ENCODE results near the gene HIPK4. TPM values are rescaled to one million over a fixed set of nuclear protein-coding genes. Genes with fewer than 3 reads are reported as not detected.

Gene HIPK4
- total RNA-seq, 2 experiments from 2014 or later = not detected

DNA sequence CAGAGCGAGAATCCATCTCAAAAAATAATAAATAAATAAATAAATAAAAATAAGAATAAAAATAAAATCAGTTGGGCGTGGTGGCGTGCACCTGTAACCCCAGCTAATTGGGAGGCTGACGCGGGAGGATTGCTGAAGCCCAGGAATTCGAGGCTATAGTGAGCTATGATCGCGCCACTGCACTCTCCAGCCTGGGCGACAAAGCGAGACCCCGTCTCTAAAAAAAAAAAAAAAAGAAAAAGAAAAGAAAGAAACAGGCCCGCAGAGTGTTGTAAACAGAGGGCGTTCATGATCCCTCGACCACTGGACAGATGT lies 30.4 kb upstream of the HIPK4 start:
- Histone ChIP-seq H2AFZ (ENCODE audit: low read length) (peak overlapping the region; percentile 59; the same call in 1 of the 2 replicates), H3K9me2 (ENCODE audit: insufficient read depth, low read length) (no peaks in the 10 kb centered on the region), H3K79me2 (ENCODE audit: insufficient read depth, low read depth, low read length) (peaks cover 11% of the 10 kb centered on the region; the same call in 1 of the 2 replicates), H3K9me3 (ENCODE audit: low read length) (no peaks in the 10 kb centered on the region), H3K4me1 (ENCODE audit: insufficient read depth, low read length, poor library complexity, severe bottlenecking) (peaks cover 31% of the 10 kb centered on the region), H3K4me2 (ENCODE audit: low read length) (peak overlapping the region; percentile 93), H3K36me3 (ENCODE audit: insufficient read depth, low read length) (peaks cover 10% of the 10 kb centered on the region; the same call in 1 of the 2 replicates), H3K27ac (ENCODE audit: low read depth, low read length, poor library complexity, severe bottlenecking) (no peak overlapping the region), H4K20me1 (ENCODE audit: insufficient read depth, low read length) (no peaks in the 10 kb centered on the region), H3K4me3 (ENCODE audit: low read depth, low read length, poor library complexity, severe bottlenecking) (peak overlapping the region; percentile 69)
- BruUV-seq (replicated peaks) = no TSS peak
- ChIA-PET POLR2A (interaction anchor here (0.6 to 1.5 kb wide), 6 partner anchors 9 to 64 kb away, joined by 3 to 7 read pairs (median 4); no protein-coding TSS in a partner anchor), CTCF (ENCODE audit: unreplicated experiment) (interaction anchor here (0.5 to 1.2 kb wide), 2 partner anchors 10 to 38 kb away, joined by 3 to 10 read pairs; no protein-coding TSS in a partner anchor)
- TF ChIP-seq, protein P1, sequence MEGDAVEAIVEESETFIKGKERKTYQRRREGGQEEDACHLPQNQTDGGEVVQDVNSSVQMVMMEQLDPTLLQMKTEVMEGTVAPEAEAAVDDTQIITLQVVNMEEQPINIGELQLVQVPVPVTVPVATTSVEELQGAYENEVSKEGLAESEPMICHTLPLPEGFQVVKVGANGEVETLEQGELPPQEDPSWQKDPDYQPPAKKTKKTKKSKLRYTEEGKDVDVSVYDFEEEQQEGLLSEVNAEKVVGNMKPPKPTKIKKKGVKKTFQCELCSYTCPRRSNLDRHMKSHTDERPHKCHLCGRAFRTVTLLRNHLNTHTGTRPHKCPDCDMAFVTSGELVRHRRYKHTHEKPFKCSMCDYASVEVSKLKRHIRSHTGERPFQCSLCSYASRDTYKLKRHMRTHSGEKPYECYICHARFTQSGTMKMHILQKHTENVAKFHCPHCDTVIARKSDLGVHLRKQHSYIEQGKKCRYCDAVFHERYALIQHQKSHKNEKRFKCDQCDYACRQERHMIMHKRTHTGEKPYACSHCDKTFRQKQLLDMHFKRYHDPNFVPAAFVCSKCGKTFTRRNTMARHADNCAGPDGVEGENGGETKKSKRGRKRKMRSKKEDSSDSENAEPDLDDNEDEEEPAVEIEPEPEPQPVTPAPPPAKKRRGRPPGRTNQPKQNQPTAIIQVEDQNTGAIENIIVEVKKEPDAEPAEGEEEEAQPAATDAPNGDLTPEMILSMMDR (conservative IDR thresholded peaks at IDR 0.05; ENCODE audit: low read length) = no peak
- TF ChIP-seq EZH2phosphoT487 (IDR thresholded peaks at IDR 0.05; ENCODE audit: borderline replicate concordance, low read depth, low read length) = no peak
- no peak for DNase-seq (ENCODE audit: low spot score)
- intact Hi-C loops (cut with micrococcal nuclease; ENCODE audit: unreplicated experiment) = loop anchor here (1.0 to 10.0 kb wide), 3 partner anchors 24 to 136 kb away; partner anchors contain the start of genes AKT2, BLVRB and SERTAD3

DNA sequence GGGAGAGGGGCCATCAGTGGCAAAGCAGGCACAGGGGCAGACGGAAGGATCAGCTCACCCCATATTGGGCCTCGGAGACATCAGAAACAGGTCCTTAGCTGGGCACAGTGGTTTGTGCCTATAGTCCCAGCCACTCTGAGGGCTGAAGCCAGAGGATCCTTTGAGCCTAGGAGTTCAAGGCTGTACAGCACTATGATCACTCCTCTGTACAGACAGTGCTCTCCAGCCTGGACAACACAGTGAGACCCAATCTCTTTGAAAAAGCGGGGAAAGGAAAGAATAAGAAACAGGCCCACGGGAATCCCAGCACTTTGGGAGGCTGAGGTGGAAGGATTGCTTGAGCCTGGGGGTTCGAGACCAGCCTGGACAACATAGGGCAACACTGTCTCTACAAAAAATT lies 29.8 kb upstream of the HIPK4 start:
- TF ChIP-seq, protein P1 (conservative IDR thresholded peaks at IDR 0.05; ENCODE audit: low read length) = no peak
- TF ChIP-seq EZH2phosphoT487 (IDR thresholded peaks at IDR 0.05; ENCODE audit: borderline replicate concordance, low read depth, low read length) = no peak
- Histone ChIP-seq H3K4me3 (ENCODE audit: low read depth, low read length, poor library complexity, severe bottlenecking) (no peak overlapping the region), H3K9me2 (ENCODE audit: insufficient read depth, low read length) (no peaks in the 10 kb centered on the region), H2AFZ (ENCODE audit: low read length) (no peak overlapping the region), H3K36me3 (ENCODE audit: insufficient read depth, low read length) (peaks cover 10% of the 10 kb centered on the region; the same call in 1 of the 2 replicates), H3K4me1 (ENCODE audit: insufficient read depth, low read length, poor library complexity, severe bottlenecking) (peaks cover 31% of the 10 kb centered on the region), H3K79me2 (ENCODE audit: insufficient read depth, low read depth, low read length) (peaks cover 9% of the 10 kb centered on the region; the same call in 1 of the 2 replicates), H3K27ac (ENCODE audit: low read depth, low read length, poor library complexity, severe bottlenecking) (no peak overlapping the region), H3K9me3 (ENCODE audit: low read length) (no peaks in the 10 kb centered on the region), H3K4me2 (ENCODE audit: low read length) (no peak overlapping the region), H4K20me1 (ENCODE audit: insufficient read depth, low read length) (no peaks in the 10 kb centered on the region)
- ChIA-PET CTCF (ENCODE audit: unreplicated experiment) (interaction anchor here (0.5 to 1.2 kb wide), 2 partner anchors 9 to 39 kb away, joined by 3 to 10 read pairs; no protein-coding TSS in a partner anchor), POLR2A (interaction anchor here (0.7 to 1.5 kb wide), 4 partner anchors 8 to 63 kb away, joined by 3 to 6 read pairs (median 4); no protein-coding TSS in a partner anchor)
- intact Hi-C loops (cut with micrococcal nuclease; ENCODE audit: unreplicated experiment) = loop anchor here (1.0 to 10.0 kb wide), 3 partner anchors 25 to 135 kb away; partner anchors contain the start of genes AKT2, BLVRB and SERTAD3
- DNase-seq (ENCODE audit: low spot score) = no peak
- no TSS peak for BruUV-seq (replicated peaks)

DNA sequence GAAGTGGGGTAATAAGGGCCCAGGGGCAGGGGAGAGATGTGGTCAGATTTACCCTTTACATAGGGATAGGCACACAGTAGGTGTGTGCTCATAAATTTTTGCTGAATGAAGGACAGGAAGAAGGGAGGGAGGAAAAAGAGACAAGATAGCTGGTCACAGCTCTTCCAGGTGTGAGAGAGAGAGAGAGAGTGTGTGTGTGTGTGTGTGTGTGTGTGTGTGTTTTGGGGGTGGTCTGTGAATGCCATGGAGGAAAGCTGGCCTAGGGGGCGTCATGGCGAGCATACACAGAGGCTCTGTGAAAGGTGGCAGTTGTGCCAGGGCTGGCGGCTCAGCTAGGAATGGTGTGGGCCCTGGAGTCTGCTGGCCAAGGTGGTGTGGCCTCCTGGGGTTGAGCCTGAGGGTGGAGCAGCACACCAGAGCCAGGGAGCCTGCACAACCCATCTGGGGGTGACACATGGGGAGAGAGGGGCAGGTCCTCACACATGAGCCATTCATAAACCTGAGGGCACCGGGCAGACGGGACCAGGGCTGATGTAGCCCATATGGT lies 29.2 kb upstream of the HIPK4 start:
- CTCF ChIA-PET (ENCODE audit: unreplicated experiment) = no interaction called here

More for the DNA sequence above, 29.2 kb upstream of the HIPK4 start:
- Histone ChIP-seq H3K4me2 (ENCODE audit: low read length) (no peak overlapping the region), H3K79me2 (ENCODE audit: insufficient read depth, low read depth, low read length) (peaks cover 2% of the 10 kb centered on the region; the same call in 1 of the 2 replicates), H2AFZ (ENCODE audit: low read length) (no peak overlapping the region), H3K9me3 (ENCODE audit: low read length) (no peaks in the 10 kb centered on the region), H3K9me2 (ENCODE audit: insufficient read depth, low read length) (no peaks in the 10 kb centered on the region), H3K4me1 (ENCODE audit: insufficient read depth, low read length, poor library complexity, severe bottlenecking) (peaks cover 26% of the 10 kb centered on the region), H3K4me3 (ENCODE audit: low read depth, low read length, poor library complexity, severe bottlenecking) (no peak overlapping the region), H3K36me3 (ENCODE audit: insufficient read depth, low read length) (peaks cover 10% of the 10 kb centered on the region; the same call in 1 of the 2 replicates), H4K20me1 (ENCODE audit: insufficient read depth, low read length) (no peaks in the 10 kb centered on the region), H3K27ac (ENCODE audit: low read depth, low read length, poor library complexity, severe bottlenecking) (no peak overlapping the region)
- DNase-seq (ENCODE audit: low spot score) = no peak
- intact Hi-C loops (cut with micrococcal nuclease; ENCODE audit: unreplicated experiment) = no loop called here
- TF ChIP-seq EZH2phosphoT487 (IDR thresholded peaks at IDR 0.05; ENCODE audit: borderline replicate concordance, low read depth, low read length) = no peak
- TF ChIP-seq, protein P1 (conservative IDR thresholded peaks at IDR 0.05; ENCODE audit: low read length) = 0 out of 2 replicates have a peak, but pooled peaks have one; percentile 19
- POLR2A ChIA-PET = no interaction called here
- no TSS peak for BruUV-seq (replicated peaks)
